ENCODE measurements around the gene CABP1. TPM values are rescaled to one million over a fixed set of nuclear protein-coding genes. Genes with fewer than 3 reads are reported as not detected.

The CABP1 gene
- total and polyA plus RNA-seq, 10 of the 15 experiments (the other 5 are each of a cell fraction or from before 2014, with no cell fraction given) = 0.16 to 2.4 (median 0.80) TPM; not detected in 2

DNA sequence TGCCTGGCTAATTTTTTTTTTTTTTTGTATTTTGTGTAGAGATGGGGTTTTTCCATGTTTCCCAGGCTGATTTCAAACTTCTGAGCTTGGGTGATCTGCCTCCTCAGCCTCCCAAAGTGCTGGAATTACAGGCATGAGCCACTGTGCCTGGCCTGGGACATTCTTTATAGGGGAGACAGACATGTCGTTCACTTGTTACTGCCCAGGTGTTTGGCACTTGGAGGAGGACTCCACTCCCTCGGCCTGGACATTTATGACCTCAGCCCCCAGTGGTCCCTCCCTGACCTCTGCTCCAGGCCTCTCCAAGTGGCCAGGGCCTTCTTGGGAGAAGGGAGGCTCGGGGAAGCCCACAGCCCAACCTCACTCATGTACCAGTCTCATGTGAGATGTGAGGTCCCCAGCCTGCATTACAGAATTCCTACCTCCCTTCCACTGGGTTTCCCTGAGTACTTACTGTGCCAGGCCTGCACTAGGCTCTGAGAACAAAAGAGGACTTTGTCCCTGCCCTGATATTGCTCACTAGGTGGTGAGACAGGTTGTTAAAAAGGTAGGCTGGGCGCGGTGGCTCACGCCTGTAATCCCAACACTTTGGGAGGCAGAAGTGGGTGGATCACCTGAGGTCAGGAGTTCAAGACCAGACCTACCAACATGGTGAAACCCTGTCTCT lies 49.6 kb upstream of the CABP1 start:
- Histone ChIP-seq H3K27ac (ENCODE audit: control insufficient read depth, insufficient read depth) (no peak overlapping the region), H3K4me1 (ENCODE audit: control insufficient read depth, insufficient read depth, low read length) (no peaks in the 10 kb centered on the region), H4K20me1 (ENCODE audit: control insufficient read depth, insufficient read depth) (no peaks in the 10 kb centered on the region), H3K36me3 (ENCODE audit: control insufficient read depth in 2 of 2, insufficient read depth in 2 of 2, low read length in 1 of 2) (no peaks in the 10 kb centered on the region), H3K9me3 (replicated peaks; ENCODE audit: control insufficient read depth, insufficient read depth, low read length) (no peaks in the 10 kb centered on the region), H3K79me2 (ENCODE audit: control insufficient read depth, insufficient read depth, low read length) (no peaks in the 10 kb centered on the region), H3K4me3 (no peak overlapping the region), H3K4me2 (ENCODE audit: control insufficient read depth, insufficient read depth) (no peak overlapping the region), H3K27me3 (replicated peaks in 1 of 2; ENCODE audit: control insufficient read depth in 2 of 2, insufficient read depth in 2 of 2, low read length in 1 of 2) (no peaks in the 10 kb centered on the region; a peak in 1 of 4 replicates), H3K9ac (ENCODE audit: control insufficient read depth, insufficient read depth, low read length) (no peak overlapping the region), H2AFZ (ENCODE audit: control insufficient read depth, low read depth, low read length) (no peak overlapping the region)
- CTCF ChIA-PET = interaction anchor here (1.4 kb wide), 1 partner anchor 9 kb away, joined by 6 read pairs; the partner anchor contains the start of gene POP5
- WGBS (ENCODE audit: insufficient coverage, insufficient replicate concordance, low lambda C conversion rate, missing lambda C conversion rate) = 50% methylated on average over 6 of the region's 6 CpGs
- FAIRE-seq (no peak), DNase-seq (ENCODE audit: low read depth, low spot score) (no peak), ATAC-seq (no peak)
- RAD21 ChIA-PET (ENCODE audit: unreplicated experiment) = no interaction called here
- TF ChIP-seq STAT1 (conservative IDR thresholded peaks at IDR 0.05) = no peak
- TF ChIP-seq ASH2L (IDR thresholded peaks at IDR 0.05; ENCODE audit: borderline replicate concordance, low read depth) = no peak
- TF ChIP-seq SUPT20H (IDR thresholded peaks at IDR 0.05; ENCODE audit: borderline replicate concordance, control insufficient read depth, low read depth, low read length) = no peak
- TF ChIP-seq, protein P1, sequence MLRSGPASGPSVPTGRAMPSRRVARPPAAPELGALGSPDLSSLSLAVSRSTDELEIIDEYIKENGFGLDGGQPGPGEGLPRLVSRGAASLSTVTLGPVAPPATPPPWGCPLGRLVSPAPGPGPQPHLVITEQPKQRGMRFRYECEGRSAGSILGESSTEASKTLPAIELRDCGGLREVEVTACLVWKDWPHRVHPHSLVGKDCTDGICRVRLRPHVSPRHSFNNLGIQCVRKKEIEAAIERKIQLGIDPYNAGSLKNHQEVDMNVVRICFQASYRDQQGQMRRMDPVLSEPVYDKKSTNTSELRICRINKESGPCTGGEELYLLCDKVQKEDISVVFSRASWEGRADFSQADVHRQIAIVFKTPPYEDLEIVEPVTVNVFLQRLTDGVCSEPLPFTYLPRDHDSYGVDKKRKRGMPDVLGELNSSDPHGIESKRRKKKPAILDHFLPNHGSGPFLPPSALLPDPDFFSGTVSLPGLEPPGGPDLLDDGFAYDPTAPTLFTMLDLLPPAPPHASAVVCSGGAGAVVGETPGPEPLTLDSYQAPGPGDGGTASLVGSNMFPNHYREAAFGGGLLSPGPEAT (IDR thresholded peaks at IDR 0.05; ENCODE audit: low read depth) = no peak
- TF ChIP-seq, protein P2, sequence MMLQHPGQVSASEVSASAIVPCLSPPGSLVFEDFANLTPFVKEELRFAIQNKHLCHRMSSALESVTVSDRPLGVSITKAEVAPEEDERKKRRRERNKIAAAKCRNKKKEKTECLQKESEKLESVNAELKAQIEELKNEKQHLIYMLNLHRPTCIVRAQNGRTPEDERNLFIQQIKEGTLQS (IDR thresholded peaks at IDR 0.05; ENCODE audit: borderline replicate concordance, extremely low read depth, low read depth, low read length) = no peak
- no peak for TF ChIP-seq PML (IDR thresholded peaks at IDR 0.05; ENCODE audit: low read length)
- TF ChIP-seq CREM (IDR thresholded peaks at IDR 0.05; ENCODE audit: low read depth) = no peak
- POLR2A ChIA-PET = interaction anchor here (0.7 kb wide), 1 partner anchor 221 kb away, joined by 3 read pairs; no protein-coding TSS in a partner anchor
- intact Hi-C loops (cut with micrococcal nuclease; ENCODE audit: unreplicated experiment) = no loop called here
- in situ Hi-C loops (cut with MboI) = no loop called here
- SMC1A ChIA-PET (ENCODE audit: uncharacterized antibody, unreplicated experiment) = interaction anchor here (1.5 kb wide), 1 partner anchor 8 kb away, joined by 4 read pairs; no protein-coding TSS in a partner anchor
- BruUV-seq (replicated peaks) = no TSS peak
